HepG2 (cell line): ENCODE data around the gene NUDT10.

Experiments
- CSRNP1 ChIP-seq: sonication (generic); formaldehyde crosslinking; IDR thresholded peaks from 2 replicates; pipeline ENCODE4 v1.8.1; 2023; ENCODE audit warnings: mild to moderate bottlenecking, missing genetic modification reagents
- GLMP ChIP-seq: sonication (generic); formaldehyde crosslinking; IDR thresholded peaks from 2 replicates; pipeline ENCODE4 v1.9.0; 2021; ENCODE audit warnings: missing genetic modification reagents, mild to moderate bottlenecking, borderline replicate concordance
- JUND ChIP-seq: sonication (generic); formaldehyde crosslinking; IDR thresholded peaks from 2 replicates; pipeline ENCODE4 v1.8.0; 2022; ENCODE audit warnings: mild to moderate bottlenecking, missing genetic modification reagents
- KDM2A ChIP-seq: sonication (generic); formaldehyde crosslinking; IDR thresholded peaks from 2 replicates; pipeline ENCODE4 v1.4.0; 2020; ENCODE audit warnings: low read depth, missing genetic modification reagents, borderline replicate concordance
- NFAT5 ChIP-seq: sonication (generic); formaldehyde crosslinking; IDR thresholded peaks from 2 replicates; pipeline ENCODE4 v1.4.0; 2020; ENCODE audit warnings: missing genetic modification reagents
- PHF21A ChIP-seq: sonication (generic); formaldehyde crosslinking; IDR thresholded peaks from 2 replicates; pipeline ENCODE4 v1.5.0; 2020; ENCODE audit warnings: mild to moderate bottlenecking, missing genetic modification reagents
- POLR2G ChIP-seq: fragments of 200-400 bp; formaldehyde crosslinking; IDR thresholded peaks from 2 replicates; pipeline ENCODE4 v1.6.1; 2018; ENCODE audit warnings: mild to moderate bottlenecking, low read depth, low read length, moderate library complexity
- RBM39 ChIP-seq: fragments of 200-400 bp; formaldehyde crosslinking; IDR thresholded peaks from one replicate; pipeline ENCODE4 v1.6.1; 2018; ENCODE audit warnings: antibody characterized with exemption, mild to moderate bottlenecking, low read depth, low read length; ENCODE audit not compliant: poor library complexity, severe bottlenecking
- ZNF124 ChIP-seq: sonication (generic); formaldehyde crosslinking; IDR thresholded peaks from 2 replicates; pipeline ENCODE4 v1.4.0; 2020; ENCODE audit warnings: missing genetic modification reagents
- ZNF557 ChIP-seq: sonication (generic); formaldehyde crosslinking; IDR thresholded peaks from 2 replicates; pipeline ENCODE4 v1.4.0; 2020; ENCODE audit warnings: missing genetic modification reagents
- ZNF740 ChIP-seq: sonication (generic); formaldehyde crosslinking; IDR thresholded peaks from 2 replicates; pipeline ENCODE4 v1.4.0; 2020; ENCODE audit warnings: missing genetic modification reagents

GRCh38 chrX:51376672-51377071, 44.0 kb downstream of the NUDT10 start:
- TF ChIP-seq CSRNP1 (CRISPR knock-in tag) = no peak
- TF ChIP-seq JUND = no peak
- TF ChIP-seq GLMP (CRISPR knock-in tag) = no peak
- TF ChIP-seq ZNF740 (CRISPR knock-in tag) = no peak
- no peak for TF ChIP-seq KDM2A (CRISPR knock-in tag)
- no peak for TF ChIP-seq POLR2G
- TF ChIP-seq RBM39 = no peak
- no peak for TF ChIP-seq PHF21A (CRISPR knock-in tag)
- no peak for TF ChIP-seq NFAT5 (CRISPR knock-in tag)
- no peak for TF ChIP-seq ZNF557 (CRISPR knock-in tag)
- TF ChIP-seq ZNF124 (CRISPR knock-in tag) = no peak
